VCaP (cell line): ENCODE data around the gene MEIS1.

Experiments
- H3K27ac ChIP-seq: fragments of 450-650 bp; 2 replicates; pipeline ENCODE4 v1.5.1; 2017
- CTCF ChIP-seq: fragments of 450-650 bp; conservative IDR thresholded peaks from 2 replicates; pipeline ENCODE4 v1.5.1; 2017; ENCODE audit warnings: mild to moderate bottlenecking, moderate library complexity

Gene MEIS1

GRCh38 chr2:66442516-66443185, 7.7 kb downstream of the MEIS1 start:
- no peak for TF ChIP-seq CTCF
- H3K27ac ChIP-seq = no peak overlapping the region

- no peak overlapping the region for H3K27ac ChIP-seq
- no peak for TF ChIP-seq CTCF
These were observed 8.5 kb downstream of the MEIS1 start for GRCh38 chr2:66443186-66443978.

- TF ChIP-seq CTCF = no peak
- no peak overlapping the region for H3K27ac ChIP-seq
These were observed 9.3 kb downstream of the MEIS1 start for GRCh38 chr2:66443979-66444861.

- TF ChIP-seq CTCF = no peak
- no peak overlapping the region for H3K27ac ChIP-seq
These were observed 10.4 kb downstream of the MEIS1 start for GRCh38 chr2:66445076-66445924.

GRCh38 chr2:66445925-66446871, 11.3 kb downstream of the MEIS1 start:
- no peak for TF ChIP-seq CTCF
- H3K27ac ChIP-seq = no peak overlapping the region

- H3K27ac ChIP-seq = no peak overlapping the region
- no peak for TF ChIP-seq CTCF
These were observed 12.0 kb downstream of the MEIS1 start for GRCh38 chr2:66446941-66447340.
